Neural cell (in vitro differentiated cells): ENCODE data around the gene TATDN2. TPM values are rescaled to one million over a fixed set of nuclear protein-coding genes. Genes with fewer than 3 reads are reported as not detected.

Source experiments
- H2AFZ ChIP-seq: fragments of 200-600, 300-800 bp; sonication (generic), shearing (Covaris generic); 2 replicates; pipeline ENCODE4 v1.6.0; 2014; ENCODE audit warnings: low read depth, mild to moderate bottlenecking, antibody characterized with exemption, low read length, moderate library complexity
- H3F3A ChIP-seq: fragments of 200-600 bp; shearing (Covaris generic); 2 replicates; pipeline ENCODE4 v1.6.1; 2016; ENCODE audit warnings: mild to moderate bottlenecking, moderate library complexity, mixed read lengths, antibody characterized with exemption, low read length; ENCODE audit not compliant: insufficient read depth, poor library complexity, severe bottlenecking
- H3K27ac ChIP-seq: fragments of 200-600, 300-800 bp; sonication (generic), shearing (Covaris generic); 2 replicates; pipeline ENCODE4 v1.5.1; 2014; ENCODE audit warnings: mild to moderate bottlenecking, low read length, moderate library complexity
- H3K27me3 ChIP-seq: fragments of 300-800, 200-600 bp; sonication (generic), shearing (Covaris generic); 2 replicates; pipeline ENCODE4 v1.6.0; 2014; ENCODE audit warnings: mild to moderate bottlenecking, low read depth, low read length, moderate library complexity; ENCODE audit not compliant: insufficient read depth
- H3K36me3 ChIP-seq: fragments of 300-800, 200-600 bp; sonication (generic), shearing (Covaris generic); 2 replicates; pipeline ENCODE4 v1.5.1; 2014; ENCODE audit warnings: mild to moderate bottlenecking, antibody characterized with exemption, low read length, moderate library complexity; ENCODE audit not compliant: insufficient read depth
- H3K4me2 ChIP-seq: fragments of 300-800, 200-600 bp; sonication (generic), shearing (Covaris generic); 2 replicates; pipeline ENCODE4 v1.6.0; 2014; ENCODE audit warnings: mild to moderate bottlenecking, low read length
- H3K4me3 ChIP-seq: fragments of 300-800, 200-600 bp; sonication (generic), shearing (Covaris generic); 2 replicates; pipeline ENCODE4 v1.5.1; 2014; ENCODE audit warnings: mild to moderate bottlenecking, low read length, moderate library complexity
- H3K79me2 ChIP-seq: fragments of 200-600 bp; shearing (Covaris generic); replicated peaks from 2 replicates; pipeline ENCODE4 v1.6.0; 2014; ENCODE audit warnings: mild to moderate bottlenecking, low read length, moderate library complexity; ENCODE audit not compliant: insufficient read depth
- H3K9ac ChIP-seq: fragments of 300-800, 200-600 bp; sonication (generic), shearing (Covaris generic); 2 replicates; pipeline ENCODE4 v1.6.1; 2016; ENCODE audit warnings: mild to moderate bottlenecking, low read length, mixed read lengths
- H3K9me2 ChIP-seq: fragments of 200-600 bp; shearing (Covaris generic); 2 replicates; pipeline ENCODE4 v1.6.1; 2016; ENCODE audit warnings: mild to moderate bottlenecking, low read length, mixed read lengths; ENCODE audit not compliant: insufficient read depth
- H3K9me3 ChIP-seq: fragments of 200-600, 300-800 bp; sonication (generic), shearing (Covaris generic); 2 replicates; pipeline ENCODE4 v1.6.1; 2016; ENCODE audit warnings: mild to moderate bottlenecking, mixed run types, low read length, moderate library complexity, mixed read lengths
- H4K20me1 ChIP-seq: fragments of 200-600 bp; shearing (Covaris generic); 2 replicates; pipeline ENCODE4 v1.6.1; 2016; ENCODE audit warnings: mild to moderate bottlenecking, mixed run types; ENCODE audit not compliant: insufficient read depth
- EP300 ChIP-seq: fragments of 450-650 bp; conservative IDR thresholded peaks from 2 replicates; pipeline ENCODE4 v1.6.1; 2014; ENCODE audit warnings: antibody characterized with exemption, mild to moderate bottlenecking, moderate library complexity; ENCODE audit not compliant: poor library complexity, severe bottlenecking
- EZH2 ChIP-seq: fragments of 200-600, 300-800 bp; shearing (Covaris generic), sonication (generic); IDR thresholded peaks from 2 replicates; pipeline ENCODE4 v1.6.1; 2014; ENCODE audit warnings: antibody characterized with exemption, low read length, borderline replicate concordance, mild to moderate bottlenecking; ENCODE audit not compliant: insufficient read depth, poor library complexity, severe bottlenecking
- MXI1 ChIP-seq: fragments of 450-650 bp; conservative IDR thresholded peaks from 2 replicates; pipeline ENCODE4 v1.6.1; 2014; ENCODE audit warnings: antibody characterized with exemption, mild to moderate bottlenecking; ENCODE audit not compliant: poor library complexity, severe bottlenecking
- POLR2AphosphoS5 ChIP-seq: IDR thresholded peaks from 2 replicates; pipeline ENCODE4 v1.6.1; 2012
- RAD21 ChIP-seq: fragments of 450-650 bp; conservative IDR thresholded peaks from 2 replicates; pipeline ENCODE4 v1.6.1; 2014; ENCODE audit warnings: antibody characterized with exemption, mild to moderate bottlenecking, moderate library complexity
- SMC3 ChIP-seq: fragments of 450-650 bp; conservative IDR thresholded peaks from 2 replicates; pipeline ENCODE4 v1.6.1; 2014; ENCODE audit warnings: antibody characterized with exemption, mild to moderate bottlenecking, moderate library complexity; ENCODE audit not compliant: poor library complexity
- TAF1 ChIP-seq: IDR thresholded peaks from 2 replicates; pipeline ENCODE4 v1.6.1; 2012; ENCODE audit warnings: low read depth
- polyA plus RNA-seq: library from polyadenylated mRNA; depleted of rRNA; stranded (reverse); fragments of >200 nt; gene quantifications from 2 replicates; pipeline ENCODE4 v1.2.3, GENCODE V29; 2014
- TF ChIP-seq, protein P1 (sequence below): IDR thresholded peaks from 2 replicates; pipeline ENCODE4 v1.6.1; 2012; ENCODE audit warnings: borderline replicate concordance
- TF ChIP-seq, protein P2 (sequence below): fragments of 450-650 bp; IDR thresholded peaks from 2 replicates; pipeline ENCODE4 v1.5.1; 2014; ENCODE audit warnings: antibody characterized with exemption, mild to moderate bottlenecking, moderate library complexity; ENCODE audit not compliant: poor library complexity, severe bottlenecking

Gene TATDN2
- polyA plus RNA-seq, 1 donor from 2014 or later = 22.1 TPM

- H2AFZ ChIP-seq = no peak overlapping the region
- no peaks in the 10 kb centered on the region for H3K27me3 ChIP-seq
- no peak overlapping the region for H3K27ac ChIP-seq
- H3K9me3 ChIP-seq = no peaks in the 10 kb centered on the region
- H3K4me3 ChIP-seq = no peak overlapping the region
- no peaks in the 10 kb centered on the region for H3F3A ChIP-seq
- no peak overlapping the region for H3K9ac ChIP-seq
- no peaks in the 10 kb centered on the region for H4K20me1 ChIP-seq
- H3K9me2 ChIP-seq = no peaks in the 10 kb centered on the region
- H3K79me2 ChIP-seq = no peaks in the 10 kb centered on the region
- TF ChIP-seq SMC3 (no peak), EZH2 (no peak), RAD21 (no peak), MXI1 (no peak), TAF1 (no peak), EP300 (no peak), POLR2AphosphoS5 (no peak)
- TF ChIP-seq, protein P1, sequence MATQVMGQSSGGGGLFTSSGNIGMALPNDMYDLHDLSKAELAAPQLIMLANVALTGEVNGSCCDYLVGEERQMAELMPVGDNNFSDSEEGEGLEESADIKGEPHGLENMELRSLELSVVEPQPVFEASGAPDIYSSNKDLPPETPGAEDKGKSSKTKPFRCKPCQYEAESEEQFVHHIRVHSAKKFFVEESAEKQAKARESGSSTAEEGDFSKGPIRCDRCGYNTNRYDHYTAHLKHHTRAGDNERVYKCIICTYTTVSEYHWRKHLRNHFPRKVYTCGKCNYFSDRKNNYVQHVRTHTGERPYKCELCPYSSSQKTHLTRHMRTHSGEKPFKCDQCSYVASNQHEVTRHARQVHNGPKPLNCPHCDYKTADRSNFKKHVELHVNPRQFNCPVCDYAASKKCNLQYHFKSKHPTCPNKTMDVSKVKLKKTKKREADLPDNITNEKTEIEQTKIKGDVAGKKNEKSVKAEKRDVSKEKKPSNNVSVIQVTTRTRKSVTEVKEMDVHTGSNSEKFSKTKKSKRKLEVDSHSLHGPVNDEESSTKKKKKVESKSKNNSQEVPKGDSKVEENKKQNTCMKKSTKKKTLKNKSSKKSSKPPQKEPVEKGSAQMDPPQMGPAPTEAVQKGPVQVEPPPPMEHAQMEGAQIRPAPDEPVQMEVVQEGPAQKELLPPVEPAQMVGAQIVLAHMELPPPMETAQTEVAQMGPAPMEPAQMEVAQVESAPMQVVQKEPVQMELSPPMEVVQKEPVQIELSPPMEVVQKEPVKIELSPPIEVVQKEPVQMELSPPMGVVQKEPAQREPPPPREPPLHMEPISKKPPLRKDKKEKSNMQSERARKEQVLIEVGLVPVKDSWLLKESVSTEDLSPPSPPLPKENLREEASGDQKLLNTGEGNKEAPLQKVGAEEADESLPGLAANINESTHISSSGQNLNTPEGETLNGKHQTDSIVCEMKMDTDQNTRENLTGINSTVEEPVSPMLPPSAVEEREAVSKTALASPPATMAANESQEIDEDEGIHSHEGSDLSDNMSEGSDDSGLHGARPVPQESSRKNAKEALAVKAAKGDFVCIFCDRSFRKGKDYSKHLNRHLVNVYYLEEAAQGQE = no peak
- TF ChIP-seq, protein P2, sequence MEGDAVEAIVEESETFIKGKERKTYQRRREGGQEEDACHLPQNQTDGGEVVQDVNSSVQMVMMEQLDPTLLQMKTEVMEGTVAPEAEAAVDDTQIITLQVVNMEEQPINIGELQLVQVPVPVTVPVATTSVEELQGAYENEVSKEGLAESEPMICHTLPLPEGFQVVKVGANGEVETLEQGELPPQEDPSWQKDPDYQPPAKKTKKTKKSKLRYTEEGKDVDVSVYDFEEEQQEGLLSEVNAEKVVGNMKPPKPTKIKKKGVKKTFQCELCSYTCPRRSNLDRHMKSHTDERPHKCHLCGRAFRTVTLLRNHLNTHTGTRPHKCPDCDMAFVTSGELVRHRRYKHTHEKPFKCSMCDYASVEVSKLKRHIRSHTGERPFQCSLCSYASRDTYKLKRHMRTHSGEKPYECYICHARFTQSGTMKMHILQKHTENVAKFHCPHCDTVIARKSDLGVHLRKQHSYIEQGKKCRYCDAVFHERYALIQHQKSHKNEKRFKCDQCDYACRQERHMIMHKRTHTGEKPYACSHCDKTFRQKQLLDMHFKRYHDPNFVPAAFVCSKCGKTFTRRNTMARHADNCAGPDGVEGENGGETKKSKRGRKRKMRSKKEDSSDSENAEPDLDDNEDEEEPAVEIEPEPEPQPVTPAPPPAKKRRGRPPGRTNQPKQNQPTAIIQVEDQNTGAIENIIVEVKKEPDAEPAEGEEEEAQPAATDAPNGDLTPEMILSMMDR = no peak
- H3K4me2 ChIP-seq = no peak overlapping the region
- H3K36me3 ChIP-seq = no peaks in the 10 kb centered on the region
Observed at GRCh38 chr3:10283638-10284037, 35.4 kb downstream of the TATDN2 start.

DNA sequence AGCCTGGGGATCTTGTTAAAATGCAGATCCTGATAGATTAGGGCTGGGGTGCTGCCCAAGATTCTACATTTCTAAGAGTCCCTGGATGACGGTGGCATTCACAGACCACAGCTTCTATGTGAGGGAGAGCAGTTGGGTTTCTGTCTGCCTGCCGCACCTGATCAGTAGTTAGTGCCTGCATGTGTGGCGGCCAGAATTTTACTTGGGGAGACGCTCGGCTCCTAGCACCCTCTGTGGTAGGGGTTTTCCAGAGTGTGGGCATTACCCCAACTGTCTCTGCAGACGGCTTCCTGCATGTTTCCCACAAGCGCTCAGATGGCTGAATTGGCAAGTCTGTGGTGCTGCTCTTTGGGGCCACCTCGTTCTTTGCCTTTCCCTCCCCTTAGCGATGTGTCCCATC lies 36.2 kb downstream of the TATDN2 start:
- H4K20me1 ChIP-seq = no peaks in the 10 kb centered on the region
- H3K9me2 ChIP-seq = no peaks in the 10 kb centered on the region
- no peak overlapping the region for H3K27ac ChIP-seq

More for the DNA sequence above, 36.2 kb downstream of the TATDN2 start:
- no peaks in the 10 kb centered on the region for H3K9me3 ChIP-seq
- H3F3A ChIP-seq = no peaks in the 10 kb centered on the region
- no peak overlapping the region for H3K9ac ChIP-seq
- no peaks in the 10 kb centered on the region for H3K27me3 ChIP-seq
- TF ChIP-seq SMC3 (no peak), MXI1 (no peak), POLR2AphosphoS5 (no peak), EZH2 (no peak), RAD21 (no peak), TAF1 (no peak), EP300 (no peak)
- TF ChIP-seq, protein P1 = no peak
- TF ChIP-seq, protein P2 = no peak
- no peak overlapping the region for H3K4me2 ChIP-seq
- H3K79me2 ChIP-seq = no peaks in the 10 kb centered on the region
- H2AFZ ChIP-seq = no peak overlapping the region
- no peak overlapping the region for H3K4me3 ChIP-seq
- no peaks in the 10 kb centered on the region for H3K36me3 ChIP-seq
